SK-N-MC (cell line): ENCODE measurements around the gene TEX9.

Experiments used
- EZH2 ChIP-seq: fragments of 200-600 bp; sonication (generic); IDR thresholded peaks from one replicate; pipeline ENCODE4 v1.6.1; 2017; ENCODE audit warnings: antibody characterized with exemption
- FOXP2 ChIP-seq: optimal IDR thresholded peaks from 2 replicates; pipeline ENCODE3; 2011; ENCODE audit warnings: mild to moderate bottlenecking, moderate library complexity; ENCODE audit not compliant: insufficient read depth; ENCODE audit errors: extremely low read length, control extremely low read depth
- POLR2AphosphoS5 ChIP-seq: IDR thresholded peaks from 2 replicates; pipeline ENCODE4 v1.6.1; 2012; ENCODE audit warnings: mild to moderate bottlenecking, low read depth, low read length, borderline replicate concordance

- TF ChIP-seq POLR2AphosphoS5 (no peak), EZH2 (no peak), FOXP2 (no peak)
These were observed 106.3 kb downstream of the TEX9 start for GRCh38 chr15:56471440-56472069.
